ENCODE data around the gene CRTC3. TPM values are rescaled to one million over a fixed set of nuclear protein-coding genes. Genes with fewer than 3 reads are reported as not detected.

Gene CRTC3
- total RNA-seq, 2 donors from 2014 or later, result 10.5 to 13.0 TPM

DNA sequence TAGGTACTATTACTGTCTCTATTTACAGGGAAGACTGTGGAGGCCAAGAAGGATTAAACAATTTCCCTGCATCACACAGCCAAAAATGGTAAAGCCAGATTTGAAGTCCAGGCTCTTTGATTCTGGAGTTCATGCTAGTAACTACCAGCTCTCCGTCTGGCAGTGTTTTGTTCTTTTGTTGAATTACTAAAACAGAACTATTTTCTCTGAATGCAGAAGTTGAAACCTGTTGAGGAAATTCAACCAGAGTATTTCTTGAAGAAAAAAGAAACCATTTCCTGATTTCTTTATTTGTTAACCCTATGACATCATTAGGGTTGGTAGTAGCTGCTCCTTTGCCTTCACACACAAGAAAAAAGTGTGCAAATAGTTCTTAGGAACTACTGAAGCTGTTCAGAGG is 34.3 kb downstream of the CRTC3 start:
- ATAC-seq, result no peak
- WGBS, 2 donors, result 58 to 95% methylated on average over 1 of the region's 1 CpG
- no peak overlapping the region for H3K4me3 ChIP-seq
- no peaks in the 10 kb centered on the region for H3K27me3 ChIP-seq
- peak overlapping the region in 1 of 4 donors; percentile 56 for H3K27ac ChIP-seq
- no peak for DNase-seq
- peaks cover 34% of the 10 kb centered on the region for H3K4me1 ChIP-seq
- intact Hi-C loops (cut with DNase I), result no loop called here
- H3K36me3 ChIP-seq (replicated peaks in 1 of 2; ENCODE audit: insufficient read depth in 1 of 2, low read depth in 2 of 2), result no peaks in the 10 kb centered on the region
- TF ChIP-seq, protein P1, sequence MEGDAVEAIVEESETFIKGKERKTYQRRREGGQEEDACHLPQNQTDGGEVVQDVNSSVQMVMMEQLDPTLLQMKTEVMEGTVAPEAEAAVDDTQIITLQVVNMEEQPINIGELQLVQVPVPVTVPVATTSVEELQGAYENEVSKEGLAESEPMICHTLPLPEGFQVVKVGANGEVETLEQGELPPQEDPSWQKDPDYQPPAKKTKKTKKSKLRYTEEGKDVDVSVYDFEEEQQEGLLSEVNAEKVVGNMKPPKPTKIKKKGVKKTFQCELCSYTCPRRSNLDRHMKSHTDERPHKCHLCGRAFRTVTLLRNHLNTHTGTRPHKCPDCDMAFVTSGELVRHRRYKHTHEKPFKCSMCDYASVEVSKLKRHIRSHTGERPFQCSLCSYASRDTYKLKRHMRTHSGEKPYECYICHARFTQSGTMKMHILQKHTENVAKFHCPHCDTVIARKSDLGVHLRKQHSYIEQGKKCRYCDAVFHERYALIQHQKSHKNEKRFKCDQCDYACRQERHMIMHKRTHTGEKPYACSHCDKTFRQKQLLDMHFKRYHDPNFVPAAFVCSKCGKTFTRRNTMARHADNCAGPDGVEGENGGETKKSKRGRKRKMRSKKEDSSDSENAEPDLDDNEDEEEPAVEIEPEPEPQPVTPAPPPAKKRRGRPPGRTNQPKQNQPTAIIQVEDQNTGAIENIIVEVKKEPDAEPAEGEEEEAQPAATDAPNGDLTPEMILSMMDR (IDR thresholded peaks at IDR 0.05), result no peak
- no peak for TF ChIP-seq POLR2A (IDR thresholded peaks at IDR 0.05)
- H3K9me3 ChIP-seq, result no peaks in the 10 kb centered on the region

DNA sequence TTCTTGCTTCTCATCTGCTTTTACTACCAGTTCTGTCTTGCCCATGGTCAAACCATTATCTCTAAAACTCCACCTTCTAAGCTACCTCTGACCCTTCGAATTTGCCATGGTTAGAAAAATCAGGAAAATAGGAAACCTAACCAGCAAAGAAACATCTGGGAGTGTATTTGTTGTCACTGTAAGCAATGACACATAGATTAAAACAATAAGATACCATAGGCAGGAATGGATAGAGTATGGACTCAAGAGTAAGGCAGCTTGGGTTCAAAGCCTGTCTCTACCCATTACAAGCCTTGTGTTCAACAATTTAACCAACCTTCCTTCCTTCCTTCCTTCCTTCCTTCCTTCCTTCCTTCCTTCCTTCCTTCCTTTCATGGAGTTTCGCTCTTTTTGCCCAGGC is 34.9 kb downstream of the CRTC3 start:
- no peaks in the 10 kb centered on the region for H3K9me3 ChIP-seq
- DNase-seq, result no peak
- no peak for ATAC-seq
- intact Hi-C loops (cut with DNase I), result no loop called here
- WGBS, 2 donors, result 82 to 91% methylated on average over 2 of the region's 2 CpGs
- TF ChIP-seq POLR2A (IDR thresholded peaks at IDR 0.05), result no peak
- TF ChIP-seq, protein P1 (IDR thresholded peaks at IDR 0.05), result no peak
- peaks cover 29% of the 10 kb centered on the region for H3K4me1 ChIP-seq
- peak overlapping the region in 1 of 4 donors; percentile 56 for H3K27ac ChIP-seq
- H3K4me3 ChIP-seq, result no peak overlapping the region
- no peaks in the 10 kb centered on the region for H3K36me3 ChIP-seq (replicated peaks in 1 of 2; ENCODE audit: insufficient read depth in 1 of 2, low read depth in 2 of 2)
- no peaks in the 10 kb centered on the region for H3K27me3 ChIP-seq

DNA sequence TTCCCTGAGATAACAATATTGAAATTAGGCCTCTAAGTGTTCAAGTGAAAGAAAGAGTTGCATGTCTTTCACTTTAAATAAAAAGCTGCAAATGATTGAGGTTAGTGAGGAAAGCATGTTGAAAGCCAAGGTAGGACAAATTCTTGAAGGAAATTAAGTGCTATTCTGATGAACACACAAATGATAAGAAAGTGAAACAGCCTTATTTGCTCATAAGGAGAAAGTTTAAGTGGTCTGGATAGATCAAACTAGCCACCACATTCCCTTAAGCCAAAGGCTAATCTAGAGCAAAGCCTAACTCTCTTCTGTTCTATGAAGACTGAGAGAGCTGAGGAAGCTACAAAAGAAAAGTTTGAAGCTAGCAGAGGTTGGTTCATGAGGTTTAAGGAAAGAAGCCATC is 36.1 kb downstream of the CRTC3 start:
- DNase-seq (no peak), ATAC-seq (no peak)
- no peaks in the 10 kb centered on the region for H3K36me3 ChIP-seq (replicated peaks in 1 of 2; ENCODE audit: insufficient read depth in 1 of 2, low read depth in 2 of 2)
- no peaks in the 10 kb centered on the region for H3K9me3 ChIP-seq
- H3K4me3 ChIP-seq, result no peak overlapping the region
- intact Hi-C loops (cut with DNase I), result no loop called here
- H3K27me3 ChIP-seq, result no peaks in the 10 kb centered on the region
- no peak for TF ChIP-seq POLR2A (IDR thresholded peaks at IDR 0.05)
- TF ChIP-seq, protein P1 (IDR thresholded peaks at IDR 0.05), result no peak
- no peak overlapping the region for H3K27ac ChIP-seq
- H3K4me1 ChIP-seq, result peaks cover 16% of the 10 kb centered on the region

DNA sequence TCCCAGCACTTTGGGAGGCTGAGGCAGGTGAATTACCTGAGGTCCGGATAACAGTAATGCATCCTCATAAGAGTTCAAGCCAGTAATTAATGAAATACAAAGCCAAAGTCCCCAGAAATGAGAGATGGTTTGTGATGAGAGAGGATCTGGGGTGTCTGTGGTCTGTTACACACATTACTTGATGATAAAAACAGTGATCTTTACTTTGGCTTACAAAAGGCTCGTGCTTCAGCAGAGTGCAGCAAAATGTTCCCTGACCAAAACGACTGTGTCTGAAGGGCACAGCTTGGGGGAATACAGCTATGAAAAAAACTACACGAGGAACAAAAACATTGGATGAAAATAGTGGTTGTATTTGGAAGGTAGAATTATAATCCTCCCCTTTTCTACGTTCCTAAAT is 40.9 kb downstream of the CRTC3 start:
- ATAC-seq, result no peak
- Histone ChIP-seq H3K4me1 (no peaks in the 10 kb centered on the region), H3K4me3 (no peak overlapping the region), H3K9me3 (no peaks in the 10 kb centered on the region), H3K36me3 (replicated peaks in 1 of 2; ENCODE audit: insufficient read depth in 1 of 2, low read depth in 2 of 2) (no peaks in the 10 kb centered on the region), H3K27ac (peak overlapping the region in 1 of 4 donors; percentile 48), H3K27me3 (no peaks in the 10 kb centered on the region)
- 69% methylated on average over 5 of the region's 5 CpGs for WGBS, 2 donors
- intact Hi-C loops (cut with DNase I), result no loop called here
- DNase-seq, result no peak
- TF ChIP-seq, protein P1 (IDR thresholded peaks at IDR 0.05), result no peak
- no peak for TF ChIP-seq POLR2A (IDR thresholded peaks at IDR 0.05)

DNA sequence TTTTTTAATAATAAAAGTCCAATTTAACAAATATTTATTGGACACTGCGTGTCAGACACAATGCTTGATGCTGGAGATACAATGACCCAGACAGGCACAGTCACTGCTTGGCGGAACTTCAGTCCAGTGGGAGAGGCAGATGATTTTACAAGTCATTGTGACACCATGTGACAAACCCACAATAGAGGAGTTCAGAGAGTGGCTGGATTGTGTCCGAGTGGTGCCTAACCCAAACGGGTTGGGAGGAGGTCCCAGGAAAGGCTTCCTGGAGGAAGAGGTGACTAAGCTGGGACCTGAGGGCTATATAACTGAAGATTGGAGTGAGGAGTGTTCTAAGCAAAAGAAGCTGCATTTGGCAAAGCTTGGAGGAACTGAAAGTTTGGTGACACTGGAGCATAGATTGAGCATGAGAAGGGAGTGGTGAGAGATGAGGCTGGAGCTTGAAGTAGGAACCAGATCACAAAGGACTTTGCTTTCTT is 41.4 kb downstream of the CRTC3 start:
- Histone ChIP-seq H3K27me3 (no peaks in the 10 kb centered on the region), H3K4me1 (no peaks in the 10 kb centered on the region), H3K27ac (peak overlapping the region in 1 of 4 donors; percentile 48), H3K9me3 (no peaks in the 10 kb centered on the region), H3K4me3 (no peak overlapping the region), H3K36me3 (replicated peaks in 1 of 2; ENCODE audit: insufficient read depth in 1 of 2, low read depth in 2 of 2) (no peaks in the 10 kb centered on the region)
- ATAC-seq, result peak; percentile 33
- no peak for TF ChIP-seq POLR2A (IDR thresholded peaks at IDR 0.05)
- TF ChIP-seq, protein P1 (IDR thresholded peaks at IDR 0.05), result no peak
- intact Hi-C loops (cut with DNase I), result no loop called here
- 56 to 86% methylated on average over 4 of the region's 4 CpGs for WGBS, 2 donors
- DNase-seq, result peak in 1 of 4 donors; percentile 55
